GM19043 (cell line): Measurements from ENCODE around the gene PTPRN2.
"Not testable (repeated sequence)": the region's sequence is repeated elsewhere in the genome, so short reads cannot be mapped to it uniquely, and the experiment has no call there.

Experiments
- ATAC-seq: cut with Tn5 transposase; IDR thresholded peaks from one replicate; pipeline ENCODE4 v1.9.1; 2021; ENCODE audit warnings: low read depth; ENCODE audit not compliant: unreplicated experiment

PTPRN2 gene

GRCh38 chr7:157701395-157702180 lies 886.0 kb downstream of the PTPRN2 start:
- ATAC-seq, result not testable (repeated sequence)

DNA sequence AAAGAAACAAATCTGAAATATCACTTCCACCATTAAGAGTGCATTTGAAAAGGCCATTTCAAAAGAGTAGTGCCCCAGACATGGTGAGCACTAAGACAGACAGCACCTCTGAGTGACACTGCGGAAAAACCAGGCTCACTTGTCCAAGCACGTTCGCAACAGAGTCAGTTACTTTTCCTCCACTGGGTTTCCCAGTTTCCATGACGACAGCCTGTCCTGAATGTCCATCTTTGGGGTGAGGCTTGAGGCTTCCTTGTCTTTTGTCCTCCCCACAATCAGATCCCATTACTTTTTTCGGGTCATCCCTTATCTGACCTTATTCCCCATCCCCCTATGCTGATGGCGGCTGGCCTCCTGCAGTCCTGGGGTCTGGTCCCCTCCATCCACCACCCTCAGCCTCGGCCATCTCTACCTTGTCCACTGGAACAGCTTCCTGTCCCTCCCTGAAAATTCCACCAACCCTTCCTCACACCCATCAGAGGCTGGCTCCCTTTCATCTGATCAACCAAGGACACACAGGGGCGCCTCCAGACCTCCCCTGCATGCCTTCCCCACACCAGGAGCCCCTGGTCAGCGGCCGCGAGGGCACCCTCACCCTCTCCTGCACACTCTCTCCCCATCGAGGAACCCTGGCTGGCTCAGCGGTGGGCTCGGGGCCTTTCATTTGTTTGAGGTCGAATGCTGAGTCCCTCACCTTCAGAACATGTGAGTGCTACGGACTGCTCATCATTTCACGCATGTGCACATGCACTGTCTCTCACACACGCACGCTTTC lies 887.2 kb downstream of the PTPRN2 start:
- ATAC-seq, result no peak

DNA sequence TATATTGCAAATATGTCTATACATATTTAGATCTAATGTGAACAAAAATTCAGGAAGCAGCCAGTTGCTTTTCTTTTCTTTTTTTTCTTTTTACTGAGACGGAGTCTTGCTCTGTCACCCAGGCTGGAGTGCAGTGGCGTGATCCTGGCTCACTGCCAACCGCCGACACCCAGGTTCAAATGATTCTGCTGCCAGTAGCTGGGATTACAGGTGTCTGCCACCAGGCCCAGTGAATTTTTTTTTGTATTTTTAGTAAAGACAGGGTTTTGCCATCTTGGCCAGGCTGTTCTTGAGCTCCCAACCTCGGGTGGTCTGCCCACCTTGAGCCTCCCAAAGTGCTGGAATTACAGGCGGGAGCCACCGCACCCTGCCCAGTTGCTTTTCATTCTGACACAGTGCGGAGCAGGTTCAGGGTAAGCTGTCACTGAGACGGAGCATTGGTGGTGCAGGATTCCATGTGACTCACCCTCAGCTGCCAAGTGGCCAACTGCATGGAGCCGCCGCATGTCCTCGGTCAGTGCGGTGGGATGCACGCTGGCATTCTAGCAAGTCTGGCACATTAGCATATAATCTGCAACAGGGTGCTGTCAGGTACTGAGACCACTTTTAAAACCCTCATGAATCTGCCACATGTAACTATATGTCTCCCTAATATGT lies 888.1 kb downstream of the PTPRN2 start:
- no peak for ATAC-seq

- ATAC-seq, result not testable (repeated sequence)
Observed at GRCh38 chr7:157697287-157697686, 890.3 kb downstream of the PTPRN2 start.

- not testable (repeated sequence) for ATAC-seq
Observed at GRCh38 chr7:157695609-157696008, 892.0 kb downstream of the PTPRN2 start.

- ATAC-seq, result no peak
Observed at GRCh38 chr7:157694376-157694665, 893.3 kb downstream of the PTPRN2 start.

- no peak for ATAC-seq
Observed at GRCh38 chr7:157693521-157694375, 893.9 kb downstream of the PTPRN2 start.

GRCh38 chr7:157693071-157693520 lies 894.5 kb downstream of the PTPRN2 start:
- ATAC-seq, result no peak

DNA sequence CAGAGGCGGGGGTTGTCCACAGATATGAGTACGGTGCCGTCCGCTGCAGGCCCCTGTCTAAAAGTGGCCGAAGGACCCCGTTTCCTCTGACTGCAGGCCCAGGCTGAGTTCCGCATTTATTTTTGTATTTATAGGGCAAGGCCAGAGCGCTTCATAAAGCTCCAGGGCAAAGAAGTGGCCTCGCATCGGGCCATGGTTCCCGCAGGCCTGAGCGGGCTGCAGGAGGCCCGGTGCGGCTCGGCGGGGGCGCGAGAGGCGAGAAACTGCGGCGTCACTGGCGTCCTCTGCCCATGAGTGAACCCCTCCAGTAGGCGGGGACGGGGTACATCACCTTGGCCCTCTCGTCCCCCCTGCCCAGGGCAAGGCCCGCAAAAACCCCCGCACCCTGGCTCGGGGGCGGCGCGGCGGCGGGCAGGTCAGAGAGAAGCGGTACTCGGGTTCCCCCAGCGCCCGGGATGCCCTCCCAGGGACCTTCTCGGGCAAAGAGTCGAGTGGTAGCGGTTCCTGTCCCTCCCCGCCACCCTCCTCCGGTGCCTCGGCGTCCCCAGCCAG lies 895.1 kb downstream of the PTPRN2 start:
- no peak for ATAC-seq

GRCh38 chr7:157691586-157692459 lies 895.8 kb downstream of the PTPRN2 start:
- ATAC-seq, result no peak

GRCh38 chr7:157690833-157691585 lies 896.6 kb downstream of the PTPRN2 start:
- no peak for ATAC-seq

DNA sequence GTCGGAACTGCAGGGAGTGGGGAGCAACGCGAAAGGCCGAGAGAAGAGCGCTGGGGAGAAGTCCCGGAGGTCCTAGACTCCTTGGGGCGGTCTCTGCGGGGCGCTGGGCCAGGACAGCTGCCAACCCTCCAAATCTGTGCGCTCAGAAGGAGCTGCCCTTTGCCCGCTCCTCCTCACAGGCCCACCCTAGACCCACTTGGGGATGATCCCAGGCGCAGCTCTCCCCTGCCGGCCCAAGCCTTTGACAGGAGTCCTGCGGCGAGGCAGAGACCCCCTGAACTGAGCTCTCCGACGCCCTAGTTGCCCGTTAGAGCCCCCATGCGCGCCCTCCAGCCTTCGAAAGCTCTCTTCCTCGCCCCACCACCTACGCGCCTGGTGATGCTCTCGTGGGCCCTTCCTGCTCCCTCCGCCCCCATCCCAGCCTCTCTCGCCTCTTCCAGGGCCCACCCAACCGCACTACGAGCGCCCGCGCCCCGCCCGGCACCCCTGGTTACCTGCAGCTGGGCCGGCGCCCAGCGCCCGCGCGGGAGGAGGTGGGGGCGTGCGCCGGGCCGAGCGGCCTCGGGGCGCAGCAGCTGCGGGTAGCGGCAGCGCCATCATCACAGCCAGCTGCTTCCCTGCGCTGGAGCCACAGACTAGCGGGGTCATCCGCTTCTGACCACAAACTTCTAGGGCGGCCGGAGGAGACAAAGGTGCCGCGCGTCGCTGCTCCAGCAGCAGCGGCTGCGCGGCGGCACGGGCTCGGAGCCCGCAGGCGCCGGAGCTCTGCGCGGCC lies 897.4 kb downstream of the PTPRN2 start:
- no peak for ATAC-seq

- no peak for ATAC-seq
Observed at GRCh38 chr7:157689269-157690057, 898.2 kb downstream of the PTPRN2 start.

DNA sequence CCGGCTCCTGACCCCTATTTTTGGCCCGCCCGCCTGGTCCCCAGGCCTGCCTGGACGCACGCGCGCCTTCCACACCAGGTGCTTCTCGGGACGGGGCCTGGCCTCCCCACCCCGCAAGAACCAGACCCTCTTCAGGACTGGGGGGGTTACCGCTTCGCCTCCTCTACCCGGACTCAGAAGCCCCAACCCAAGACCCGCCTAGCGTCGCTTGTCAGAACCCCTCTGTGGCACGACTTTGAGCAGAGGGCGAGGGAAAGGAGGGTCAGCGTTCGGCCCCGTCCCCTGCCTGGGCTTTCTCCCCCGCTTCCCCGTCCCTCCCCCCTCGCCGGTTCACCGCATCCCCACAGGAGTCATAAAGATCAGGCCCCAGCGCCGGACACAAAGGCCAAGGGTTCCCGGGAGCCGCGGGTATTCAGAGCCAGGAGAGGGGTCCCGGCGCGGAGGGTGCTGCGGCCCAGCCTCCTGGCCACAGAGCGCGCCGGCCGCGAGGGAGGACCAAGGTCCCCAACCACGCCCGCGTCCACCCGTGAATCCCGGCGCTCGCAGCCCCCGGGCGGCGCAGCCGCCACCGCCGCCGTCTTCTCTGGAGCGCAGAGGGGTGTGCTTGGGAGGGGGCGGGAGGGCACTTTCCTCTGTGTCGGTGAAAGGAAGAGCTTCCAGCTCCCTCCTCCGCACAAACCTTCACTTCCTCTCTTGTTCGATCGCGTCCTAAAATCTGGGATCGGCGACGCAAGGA lies 898.9 kb downstream of the PTPRN2 start:
- ATAC-seq, result no peak

- ATAC-seq, result no peak
Observed at GRCh38 chr7:157687845-157688532, 899.6 kb downstream of the PTPRN2 start.

- no peak for ATAC-seq
Observed at GRCh38 chr7:157687158-157687557, 900.5 kb downstream of the PTPRN2 start.
